H1 (cell line): ENCODE measurements around the gene DCXR. TPM values are rescaled to one million over a fixed set of nuclear protein-coding genes. Genes with fewer than 3 reads are reported as not detected.

Experiments used
- CTCF ChIA-PET: fragments of 300-600 bp; sonication (Branson Sonifier 250); formaldehyde crosslinking; loops from one replicate; lab custom pipeline; 2021; ENCODE audit not compliant: partially characterized antibody; lab: Charles Lee
- POLR2A ChIA-PET: fragments of 300-600 bp; sonication (Branson Sonifier 250); formaldehyde crosslinking; loops from one replicate; lab custom pipeline; 2021; ENCODE audit warnings: inconsistent platforms; ENCODE audit not compliant: partially characterized antibody; lab: Charles Lee
- DNase-seq, 2 experiments: peaks; one replicate each; pipeline versions ENCODE4 v3.0.0 to v3.0.0-alpha.2; 2010 to 2022; ENCODE audit warnings: low spot score in 2 of 2, low read depth in 1 of 2, mixed read lengths in 1 of 2
- FAIRE-seq: peaks from 2 replicates; lab custom pipeline; 2011; peaks lifted over from hg19 to GRCh38; lab: Jason Lieb, UNC
- H2AFZ ChIP-seq: 2 replicates; pipeline ENCODE4 v1.8.1; 2012; ENCODE audit warnings: low read length, inconsistent platforms
- H2AK5ac ChIP-seq: 2 replicates; pipeline ENCODE4 v1.6.1; 2013; ENCODE audit warnings: low read depth, low read length
- H2BK120ac ChIP-seq: replicated peaks from 2 replicates; pipeline ENCODE3; 2013; ENCODE audit warnings: low read depth, low read length, inconsistent platforms
- H2BK12ac ChIP-seq: 2 replicates; pipeline ENCODE4 v1.6.1; 2013; ENCODE audit warnings: low read depth, low read length
- H2BK15ac ChIP-seq: 2 replicates; pipeline ENCODE4 v1.6.1; 2013; ENCODE audit warnings: low read length
- H2BK20ac ChIP-seq: 2 replicates; pipeline ENCODE4 v1.6.1; 2013; ENCODE audit warnings: low read length
- H2BK5ac ChIP-seq: 2 replicates; pipeline ENCODE4 v1.6.1; 2013; ENCODE audit warnings: low read depth, low read length
- H3K14ac ChIP-seq: 2 replicates; pipeline ENCODE4 v1.6.1; 2013; ENCODE audit warnings: inconsistent platforms; ENCODE audit not compliant: insufficient read length
- H3K18ac ChIP-seq: 2 replicates; pipeline ENCODE4 v1.6.1; 2013; ENCODE audit warnings: low read length; ENCODE audit errors: extremely low read depth
- H3K23ac ChIP-seq: 2 replicates; pipeline ENCODE4 v1.6.1; 2013; ENCODE audit warnings: inconsistent platforms; ENCODE audit not compliant: insufficient read length
- H3K23me2 ChIP-seq: 2 replicates; pipeline ENCODE4 v1.6.1; 2013; ENCODE audit warnings: low read depth, low read length
- H3K27ac ChIP-seq: 2 replicates; pipeline ENCODE4 v1.6.1; 2011; ENCODE audit warnings: low read depth, low read length, inconsistent platforms
- H3K27me3 ChIP-seq, 4 experiments: replicated peaks in 1 of 4; 1 replicate in 1 of 4; 2 replicates in 3 of 4; pipeline versions ENCODE4 v1.6.1 to v1.8.1; 2011 to 2013; ENCODE audit warnings: low read length in 3 of 4, mild to moderate bottlenecking in 3 of 4, inconsistent platforms in 2 of 4, mixed read lengths in 2 of 4, moderate library complexity in 1 of 4; ENCODE audit not compliant: control insufficient read depth in 3 of 4, insufficient read depth in 3 of 4; ENCODE audit errors: extremely low read depth in 1 of 4
- H3K36me3 ChIP-seq, 4 experiments: 2 replicates each; pipeline versions ENCODE4 v1.6.1 to v1.8.1; 2011 to 2013; ENCODE audit warnings: mild to moderate bottlenecking in 4 of 4, low read length in 3 of 4, moderate library complexity in 2 of 4, control low read depth in 1 of 4, inconsistent platforms in 1 of 4; ENCODE audit not compliant: insufficient read depth in 4 of 4, control insufficient read depth in 2 of 4
- H3K4ac ChIP-seq: replicated peaks from 2 replicates; pipeline ENCODE3; 2013; ENCODE audit warnings: low read length, low read depth, mixed read lengths, inconsistent platforms; ENCODE audit not compliant: insufficient read length
- H3K4me1 ChIP-seq, 4 experiments: replicated peaks in 1 of 4; 1 replicate in 1 of 4; 2 replicates in 3 of 4; pipeline versions ENCODE4 v1.6.1 to v1.8.1; 2011 to 2013; ENCODE audit warnings: low read length in 3 of 4, inconsistent platforms in 2 of 4, mixed read lengths in 1 of 4; ENCODE audit not compliant: insufficient read depth in 4 of 4, control insufficient read depth in 3 of 4
- H3K4me2 ChIP-seq, 2 experiments: 2 replicates each; pipeline versions ENCODE4 v1.6.1 to v1.8.1; 2011 to 2013; ENCODE audit warnings: low read depth in 2 of 2, low read length in 2 of 2, control low read depth in 1 of 2, inconsistent platforms in 1 of 2, mild to moderate bottlenecking in 1 of 2; ENCODE audit not compliant: insufficient read depth in 1 of 2
- H3K4me3 ChIP-seq, 4 experiments: fragments of 200-600, 300-600 bp in 1 of 4; sonication (generic), shearing (Covaris generic), sonication (Bioruptor Twin) in 1 of 4; 2 replicates each; pipeline versions ENCODE4 v1.5.1 to v1.8.1; 2011 to 2016; ENCODE audit warnings: low read length in 4 of 4, low read depth in 3 of 4, control low read depth in 2 of 4, inconsistent platforms in 2 of 4, mild to moderate bottlenecking in 2 of 4, mixed read lengths in 1 of 4, moderate library complexity in 1 of 4; ENCODE audit not compliant: insufficient read depth in 2 of 4; ENCODE audit errors: extremely low read depth in 1 of 4
- H3K56ac ChIP-seq: replicated peaks from 2 replicates; pipeline ENCODE3; 2013; ENCODE audit warnings: low read depth, mild to moderate bottlenecking, mixed read lengths, low read length, inconsistent platforms; ENCODE audit not compliant: insufficient read length
- H3K79me1 ChIP-seq: 2 replicates; pipeline ENCODE4 v1.6.1; 2013; ENCODE audit warnings: low read depth, low read length, control low read depth
- H3K79me2 ChIP-seq, 2 experiments: 2 replicates each; pipeline versions ENCODE4 v1.6.1 to v1.8.1; 2012 to 2013; ENCODE audit warnings: low read length in 2 of 2, mild to moderate bottlenecking in 2 of 2, inconsistent platforms in 1 of 2; ENCODE audit not compliant: insufficient read depth in 2 of 2, control insufficient read depth in 1 of 2
- H3K9ac ChIP-seq, 4 experiments: replicated peaks in 1 of 4; 1 replicate in 1 of 4; 2 replicates in 3 of 4; pipeline versions ENCODE4 v1.6.1 to v1.8.1; 2011 to 2013; ENCODE audit warnings: low read depth in 3 of 4, low read length in 3 of 4, control low read depth in 2 of 4, mild to moderate bottlenecking in 2 of 4, moderate library complexity in 2 of 4, inconsistent platforms in 1 of 4; ENCODE audit errors: extremely low read depth in 1 of 4
- H3K9me3 ChIP-seq, 2 experiments: 2 replicates each; pipeline versions ENCODE4 v1.6.1 to v1.8.1; 2012 to 2013; ENCODE audit warnings: mild to moderate bottlenecking in 2 of 2, moderate library complexity in 2 of 2, control low read depth in 1 of 2, inconsistent platforms in 1 of 2, low read depth in 1 of 2, low read length in 1 of 2, mixed read lengths in 1 of 2; ENCODE audit not compliant: insufficient read depth in 2 of 2
- H4K20me1 ChIP-seq, 2 experiments: replicated peaks in 1 of 2; 2 replicates each; pipeline versions ENCODE3 to v1.8.1; 2011 to 2013; ENCODE audit warnings: inconsistent platforms in 2 of 2, low read length in 2 of 2, mild to moderate bottlenecking in 1 of 2; ENCODE audit not compliant: insufficient read depth in 2 of 2, control insufficient read depth in 1 of 2
- H4K5ac ChIP-seq: 2 replicates; pipeline ENCODE4 v1.6.1; 2013; ENCODE audit warnings: low read length, low read depth, mixed read lengths, inconsistent platforms; ENCODE audit not compliant: insufficient read length
- H4K8ac ChIP-seq: 2 replicates; pipeline ENCODE4 v1.8.0; 2013; ENCODE audit warnings: mild to moderate bottlenecking, moderate library complexity, low read length, inconsistent platforms; ENCODE audit not compliant: insufficient read depth; ENCODE audit errors: extremely low read depth
- H4K91ac ChIP-seq: replicated peaks from 2 replicates; pipeline ENCODE3; 2013; ENCODE audit warnings: low read length, mixed read lengths, inconsistent platforms; ENCODE audit not compliant: insufficient read length
- E2F6 ChIP-seq: IDR thresholded peaks from 2 replicates; pipeline ENCODE4 v1.6.1; 2012; ENCODE audit warnings: inconsistent platforms
- NANOG ChIP-seq: IDR thresholded peaks from 2 replicates; pipeline ENCODE4 v1.6.1; 2011; ENCODE audit warnings: low read length, low read depth, mild to moderate bottlenecking, inconsistent platforms; ENCODE audit not compliant: insufficient read depth, poor library complexity, severe bottlenecking
- RFX5 ChIP-seq: IDR thresholded peaks from 2 replicates; pipeline ENCODE4 v1.6.1; 2011; ENCODE audit warnings: low read depth, low read length, improper control_type of control experiment, borderline replicate concordance
- SIN3A ChIP-seq, 2 experiments: IDR thresholded peaks in 1 of 2; conservative IDR thresholded peaks in 1 of 2; 2 replicates each; pipeline ENCODE4 v1.6.1; 2011 to 2012; ENCODE audit warnings: low read length in 2 of 2, improper control_type of control experiment in 1 of 2, low read depth in 1 of 2, mild to moderate bottlenecking in 1 of 2
- SIX5 ChIP-seq: IDR thresholded peaks from 2 replicates; pipeline ENCODE4 v1.6.1; 2011; ENCODE audit warnings: mild to moderate bottlenecking, low read depth, low read length
- WGBS, 2 experiments: shearing (Covaris generic) in 1 of 2; methylation state at CpG; one replicate each; pipeline versions ENCODE4 v1.1.6 to v1.1.7; 2013 to 2015; ENCODE audit warnings: low lambda C conversion rate in 2 of 2, mixed read lengths in 2 of 2, inconsistent platforms in 1 of 2, low coverage in 1 of 2, missing lambda C conversion rate in 1 of 2; ENCODE audit not compliant: insufficient replicate concordance in 2 of 2, insufficient coverage in 1 of 2, insufficient read length in 1 of 2; ENCODE audit errors: extremely low coverage in 1 of 2, missing lambda C conversion rate in 1 of 2; 5-methylcytosine and 5-hydroxymethylcytosine counted together
- polyA plus RNA-seq, 7 experiments: library from polyadenylated mRNA; depleted of rRNA in 3 of 7; stranded (reverse) in 5 of 7; unstranded in 2 of 7; fragments of >200 nt in 5 of 7; fragments of 200-250 nt in 2 of 7; gene quantifications; 1 replicate in 5 of 7; 2 replicates in 1 of 7; 4 replicates in 1 of 7; pipeline versions ENCODE4 v1.2.1 to v1.2.3, GENCODE V29; 2011 to 2013; ENCODE audit warnings: missing spikeins in 2 of 7, mixed read lengths in 2 of 7
- total RNA-seq: library from RNA; stranded (reverse); fragmentation: NEBNext Ultra II Directional; extraction: Animal tissue kit (Norgen Biotek cat#: 25700); gene quantifications from 2 replicates; pipeline ENCODE4 v1.2.1, GENCODE V29; 2021

DCXR gene
- total and polyA plus RNA-seq, 2 of the 8 experiments (the other 6 are each of a cell fraction or from before 2014, with no cell fraction given), result 96.3 to 212 TPM

GRCh38 chr17:82064433-82065192, 27.1 kb upstream of the DCXR start:
- Histone ChIP-seq H3K9ac (peak overlapping the region; percentile 4 to 93 (median 58); a peak in 6 of 7 replicates), H3K23me2 (peaks cover 8% of the 10 kb centered on the region; the same call in 1 of the 2 replicates), H3K14ac (no peak overlapping the region), H2AK5ac (no peak overlapping the region), H3K79me2 (no peaks in the 10 kb centered on the region), H3K4me3 (peak overlapping the region; percentile 53 to 93 (median 77)), H3K27me3 (no peaks in the 10 kb centered on the region), H3K18ac (no peak overlapping the region), H2BK15ac (no peak overlapping the region), H2AFZ (no peak overlapping the region), H3K4ac (no peak overlapping the region), H4K91ac (no peak overlapping the region), H4K5ac (no peak overlapping the region), H3K56ac (no peak overlapping the region), H3K9me3 (no peaks in the 10 kb centered on the region), H3K4me1 (peaks cover 0 to 10% (median 5%) of the 10 kb centered on the region in 4 experiments; a peak in 5 of 7 replicates), H4K20me1 (peaks cover 0 to 3% of the 10 kb centered on the region in 2 experiments), H3K27ac (no peak overlapping the region), H3K23ac (no peak overlapping the region), H3K4me2 (peak overlapping the region; percentile 37 to 79), H2BK20ac (no peak overlapping the region), H4K8ac (peak overlapping the region; percentile 93; the same call in 1 of the 2 replicates), H2BK5ac (no peak overlapping the region), H2BK120ac (no peak overlapping the region), H2BK12ac (no peak overlapping the region), H3K79me1 (peaks cover 5% of the 10 kb centered on the region; the same call in 1 of the 2 replicates), H3K36me3 (peaks cover 8 to 17% (median 14%) of the 10 kb centered on the region in 4 experiments; a peak in 5 of 8 replicates)
- CTCF ChIA-PET, result interaction anchor here (0.7 to 4.3 kb wide), 10 partner anchors 9 to 137 kb away, joined by 3 to 21 read pairs (median 3); partner anchors contain the start of gene RAC3
- 77% methylated on average over 23 of the region's 36 CpGs; no CpG with 5 or more reads in 1 of the 2 experiments for WGBS, 2 experiments
- no peak for DNase-seq
- no peak for FAIRE-seq
- POLR2A ChIA-PET, result interaction anchor here (0.9 to 16.2 kb wide), 20 partner anchors 9 to 138 kb away, joined by 3 to 161 read pairs (median 4); partner anchors contain the start of genes DCXR, GPS1, RAC3 and RFNG
- TF ChIP-seq E2F6 (no peak), RFX5 (no peak), SIX5 (no peak), NANOG (no peak), SIN3A (conservative IDR thresholded peaks at IDR 0.05 in 1 of 2, IDR thresholded peaks at IDR 0.05 in 1 of 2; ENCODE audit: low read depth in 1 of 2, low read length in 2 of 2) (no peak)
